ENCODE data around the gene LPCAT1.

Gene LPCAT1

GRCh38 chr5:1493413-1493812 lies 30.3 kb downstream of the LPCAT1 start:
- FAIRE-seq, result no peak

GRCh38 chr5:1492757-1493156 lies 31.0 kb downstream of the LPCAT1 start:
- no peak for FAIRE-seq

DNA sequence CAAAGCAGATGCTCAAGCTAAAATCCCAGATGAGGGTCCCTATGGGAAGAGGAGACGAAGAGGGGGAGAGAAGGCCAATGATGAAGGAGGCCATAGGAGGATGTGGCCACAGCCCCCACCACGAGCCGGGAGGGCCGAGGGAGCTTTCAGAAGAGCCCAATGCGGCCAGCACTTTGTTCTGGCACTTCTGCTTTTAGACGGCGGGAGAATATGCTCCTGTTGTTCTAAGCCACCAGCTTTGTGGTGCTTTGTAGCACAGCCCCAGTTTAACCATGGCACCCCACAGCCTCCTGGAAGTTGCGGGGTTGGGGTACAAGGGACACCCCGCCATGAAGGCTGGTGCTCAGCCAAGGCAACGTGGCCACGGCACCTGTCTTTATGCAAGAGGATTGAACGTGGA lies 33.4 kb downstream of the LPCAT1 start:
- no peak for FAIRE-seq

DNA sequence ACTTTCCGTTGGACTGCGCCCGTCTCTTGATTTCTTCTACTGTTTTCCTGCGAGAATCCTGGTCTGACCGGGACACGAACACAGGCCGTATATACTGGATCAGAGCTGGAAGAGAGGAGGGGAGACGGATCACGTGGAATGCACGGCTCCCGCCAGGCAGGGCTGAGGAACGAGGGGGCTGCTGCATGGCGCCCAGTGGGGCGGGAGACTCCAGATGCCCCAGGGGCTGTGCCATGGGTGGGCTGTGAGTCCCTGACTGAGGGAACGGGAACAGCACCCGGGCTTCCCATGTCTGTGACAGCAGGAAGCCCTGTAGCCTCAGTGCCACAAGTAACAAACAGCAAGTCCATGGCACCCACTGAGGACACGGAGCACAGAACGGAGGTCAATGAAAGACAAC lies 34.0 kb downstream of the LPCAT1 start:
- no peak for FAIRE-seq

DNA sequence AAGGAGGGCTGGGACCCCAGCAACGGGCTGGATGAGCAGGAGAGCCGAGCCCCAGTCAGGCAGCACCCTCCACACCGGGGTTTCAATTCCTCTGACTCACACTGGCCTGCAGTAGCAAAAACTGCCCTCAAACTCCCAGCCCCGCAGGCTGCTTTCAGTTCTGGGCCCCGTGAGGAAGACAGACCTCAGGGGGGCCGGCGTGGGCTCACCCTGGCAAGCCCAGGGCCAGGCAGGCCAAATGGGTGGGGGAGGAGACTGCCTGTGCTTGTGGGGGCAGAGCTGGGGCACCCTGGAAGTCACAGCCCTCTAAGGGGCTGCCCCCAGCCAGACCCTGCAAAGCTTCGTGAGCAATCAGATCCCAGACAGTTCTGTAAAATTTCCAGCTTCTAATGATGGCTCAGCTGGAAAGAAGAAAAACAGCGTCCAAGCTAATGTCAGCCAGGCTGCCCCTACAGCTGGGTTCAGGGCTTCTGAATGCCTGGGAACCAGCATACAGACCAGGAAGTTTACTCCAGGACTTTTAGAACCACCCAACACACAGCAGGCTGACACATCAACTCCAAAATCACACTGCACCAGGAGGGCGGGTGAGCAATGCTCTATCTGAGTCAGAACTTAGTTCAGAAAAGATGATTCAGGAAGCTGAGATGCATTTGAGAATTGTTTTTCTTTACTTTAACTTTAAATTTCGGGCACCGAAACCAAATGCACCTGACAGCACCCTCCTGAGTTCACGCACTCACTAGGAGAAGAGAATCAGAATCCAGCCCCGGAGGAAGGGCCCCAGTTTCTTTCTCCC lies 34.7 kb downstream of the LPCAT1 start:
- FAIRE-seq, result no peak

- FAIRE-seq, result no peak
Measured at GRCh38 chr5:1487079-1487764, 36.5 kb downstream of the LPCAT1 start.

DNA sequence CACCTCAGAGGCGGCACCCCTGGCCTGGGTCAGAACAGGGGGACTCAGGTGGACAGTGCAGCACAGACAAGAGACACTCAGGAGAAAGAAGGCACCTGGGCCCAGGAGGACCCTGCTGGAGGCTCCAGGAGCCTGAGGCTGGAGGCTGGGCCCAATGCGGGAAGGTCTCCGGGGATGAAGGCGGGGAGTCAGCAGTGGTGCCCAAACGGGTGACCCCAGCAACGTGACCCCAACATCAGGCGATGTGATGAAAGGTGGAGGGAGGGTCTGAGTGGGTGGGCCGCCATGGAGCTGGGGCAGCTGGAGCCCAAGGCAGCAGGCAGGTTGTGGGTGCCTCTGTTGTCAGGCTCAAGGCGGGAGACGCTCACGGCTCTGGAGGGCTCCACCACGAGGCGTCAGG lies 37.5 kb downstream of the LPCAT1 start:
- FAIRE-seq, result no peak

GRCh38 chr5:1485579-1486118 lies 38.1 kb downstream of the LPCAT1 start:
- FAIRE-seq, result no peak

DNA sequence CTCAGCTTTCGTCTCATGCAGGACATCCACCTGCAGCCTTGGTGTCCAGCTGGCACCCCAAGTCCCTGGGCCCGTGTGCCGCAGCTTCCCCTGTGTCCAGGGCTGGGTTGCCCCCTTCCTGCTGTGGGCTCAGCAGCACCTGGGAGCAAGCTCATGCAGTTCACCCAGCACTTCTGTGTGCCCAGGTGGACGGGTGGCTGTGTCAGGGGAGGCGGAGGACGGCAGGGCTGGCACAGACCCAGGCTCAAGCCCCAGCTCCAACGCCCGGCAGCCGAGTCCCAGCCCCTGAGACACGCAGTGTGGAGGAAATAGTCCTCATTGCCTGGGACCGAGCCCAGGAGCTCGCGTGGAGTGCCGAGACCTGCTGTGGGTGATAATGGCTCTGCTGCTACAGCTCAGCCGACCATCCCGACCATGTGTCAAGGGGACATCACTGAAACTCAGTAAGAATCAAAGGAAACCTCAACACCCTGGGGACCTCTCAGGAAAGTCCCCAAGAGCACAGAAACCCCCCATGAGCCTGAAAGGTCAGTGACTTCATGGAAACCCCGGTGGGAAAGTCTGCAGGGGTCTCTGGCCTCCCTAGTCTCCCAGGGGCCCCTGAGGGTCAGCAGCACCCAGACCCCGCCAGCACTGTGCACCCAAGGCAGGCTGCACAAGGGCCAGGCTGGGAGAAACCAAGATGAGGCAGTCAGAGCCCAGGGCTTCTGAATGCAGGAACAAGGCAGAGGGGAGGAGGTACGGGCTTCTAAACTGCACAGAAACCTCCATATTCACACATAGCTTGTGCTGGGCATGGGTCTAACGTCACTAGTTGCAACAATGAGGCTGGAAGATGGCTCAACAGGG lies 38.8 kb downstream of the LPCAT1 start:
- FAIRE-seq, result no peak

DNA sequence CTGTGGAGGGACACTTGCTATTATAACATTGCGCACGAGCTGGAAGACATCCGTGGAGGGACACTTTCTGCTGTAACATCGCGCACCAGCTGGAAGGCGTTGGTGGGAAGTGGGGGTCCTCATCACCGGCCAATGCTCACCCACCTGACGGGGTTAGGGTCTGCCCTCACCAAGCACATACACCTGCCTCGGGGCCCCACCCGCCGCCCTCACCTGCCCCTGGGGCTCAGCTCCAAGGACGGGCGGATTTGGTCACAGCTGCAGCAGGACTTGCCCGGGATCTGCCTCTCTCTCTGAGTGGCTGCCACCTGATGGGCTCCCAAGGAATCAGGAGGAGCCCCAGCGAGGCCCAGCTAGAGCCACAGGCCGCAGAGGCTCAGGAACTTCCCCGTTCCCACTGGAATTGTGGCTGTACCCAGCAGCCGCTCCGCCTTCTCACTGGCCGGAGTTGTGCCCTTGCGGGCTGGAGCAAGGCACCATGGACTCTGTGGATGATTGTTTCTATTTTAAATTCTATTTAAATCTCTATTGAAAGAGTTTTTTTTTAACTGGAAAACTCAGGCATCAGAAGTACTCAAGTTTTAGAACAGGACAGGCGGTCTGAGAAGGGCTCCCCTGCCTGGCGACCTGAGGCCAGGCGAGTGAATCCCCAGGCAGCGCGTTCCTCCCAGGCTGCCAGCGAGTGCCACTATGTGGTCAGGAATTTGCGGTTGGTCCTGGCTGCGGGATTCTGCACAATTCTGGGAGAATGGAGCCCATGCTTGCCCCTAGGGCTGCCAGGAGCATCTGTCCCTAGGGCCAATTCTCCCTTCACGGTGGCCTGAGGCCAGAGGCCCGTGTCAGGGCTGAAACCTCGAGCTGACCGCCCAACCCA lies 39.7 kb downstream of the LPCAT1 start:
- no peak for FAIRE-seq

GRCh38 chr5:1483064-1483463 lies 40.7 kb downstream of the LPCAT1 start:
- FAIRE-seq, result no peak

DNA sequence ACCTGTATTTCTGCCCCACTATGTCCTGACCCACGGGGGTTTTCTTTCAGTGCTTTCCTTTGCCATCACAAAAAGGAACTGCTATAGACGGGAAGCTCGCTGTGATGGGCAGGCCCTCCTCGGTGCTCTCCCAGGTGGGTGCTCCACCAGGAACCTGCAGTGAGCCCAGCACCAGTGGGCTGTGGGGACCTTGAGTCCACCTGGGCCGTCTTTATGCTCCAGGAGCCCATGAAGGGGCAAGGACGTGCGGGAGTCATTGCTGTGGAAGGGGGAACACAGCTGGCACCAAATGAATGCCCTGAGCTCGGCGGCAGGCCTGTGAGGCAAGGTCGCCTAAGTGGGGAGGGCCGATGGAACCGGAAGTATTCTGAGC lies 41.8 kb downstream of the LPCAT1 start:
- no peak for FAIRE-seq

DNA sequence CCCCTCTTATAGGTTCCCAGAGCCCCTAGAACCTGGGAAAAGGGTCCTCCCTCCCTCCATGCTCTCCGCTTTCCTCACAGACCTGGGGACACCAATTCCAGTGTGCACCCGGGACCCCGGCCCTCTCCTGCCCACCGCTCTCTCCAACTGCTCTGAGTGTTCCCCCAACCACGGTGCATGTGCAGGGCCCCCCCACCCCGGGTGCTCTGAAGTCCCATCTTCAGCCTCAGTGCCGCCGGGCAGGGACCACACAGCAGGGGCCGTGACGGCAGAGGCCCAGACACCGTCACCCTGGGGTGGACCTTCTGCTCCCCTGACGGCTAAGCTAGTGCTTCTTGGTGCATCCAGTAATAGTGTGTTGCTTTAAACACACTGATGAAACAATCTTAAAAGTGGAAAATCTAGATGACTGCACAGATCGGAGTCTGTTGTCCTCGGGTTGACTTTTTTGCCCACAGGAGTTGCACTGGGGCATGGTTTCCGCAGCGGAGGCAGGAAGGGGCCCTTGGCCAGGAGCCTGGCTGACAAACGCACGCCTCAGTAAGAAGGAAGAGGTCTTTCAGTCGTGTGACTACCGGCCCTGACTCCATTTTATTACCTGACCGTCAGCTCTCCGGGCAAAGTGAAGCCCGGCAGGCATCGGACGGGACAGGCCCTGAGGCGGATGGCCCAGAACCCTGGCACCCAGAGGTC lies 42.3 kb downstream of the LPCAT1 start:
- FAIRE-seq, result no peak

GRCh38 chr5:1480806-1481205 lies 43.0 kb downstream of the LPCAT1 start:
- no peak for FAIRE-seq

GRCh38 chr5:1480217-1480616 lies 43.5 kb downstream of the LPCAT1 start:
- no peak for FAIRE-seq

DNA sequence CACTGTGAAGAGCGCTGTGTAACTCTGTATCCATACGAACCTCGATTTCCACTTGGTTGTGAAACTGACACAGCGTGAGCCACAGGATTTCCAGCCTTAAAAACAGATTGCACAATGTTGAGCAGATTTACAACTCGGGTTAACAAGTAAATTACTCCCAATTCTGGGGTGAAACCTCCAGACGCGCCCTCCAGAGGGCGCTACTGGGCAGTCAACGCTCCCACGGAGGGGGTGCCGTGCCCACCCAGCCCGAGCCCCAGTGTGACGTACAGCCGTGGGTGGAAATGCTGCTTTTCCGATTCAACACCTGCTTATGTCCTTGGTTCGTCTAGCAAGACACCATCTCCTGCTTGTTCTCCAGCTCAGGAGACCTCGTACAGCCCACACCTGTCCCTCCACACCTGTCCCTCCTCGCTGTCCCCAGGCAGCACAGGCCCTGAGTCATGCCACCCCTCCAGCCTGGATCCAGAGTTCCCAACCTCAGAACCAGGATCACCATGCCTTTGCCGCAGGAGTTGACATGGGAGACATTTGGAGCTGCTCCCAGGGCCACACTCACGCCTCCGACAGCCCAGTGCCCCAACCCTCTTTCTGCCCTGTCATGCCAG lies 44.1 kb downstream of the LPCAT1 start:
- FAIRE-seq, result no peak

- FAIRE-seq, result no peak
Measured at GRCh38 chr5:1479066-1479465, 44.7 kb downstream of the LPCAT1 start.

GRCh38 chr5:1478271-1479035 lies 45.3 kb downstream of the LPCAT1 start:
- FAIRE-seq, result no peak

- FAIRE-seq, result no peak
Measured at GRCh38 chr5:1477341-1477740, 46.4 kb downstream of the LPCAT1 start.

DNA sequence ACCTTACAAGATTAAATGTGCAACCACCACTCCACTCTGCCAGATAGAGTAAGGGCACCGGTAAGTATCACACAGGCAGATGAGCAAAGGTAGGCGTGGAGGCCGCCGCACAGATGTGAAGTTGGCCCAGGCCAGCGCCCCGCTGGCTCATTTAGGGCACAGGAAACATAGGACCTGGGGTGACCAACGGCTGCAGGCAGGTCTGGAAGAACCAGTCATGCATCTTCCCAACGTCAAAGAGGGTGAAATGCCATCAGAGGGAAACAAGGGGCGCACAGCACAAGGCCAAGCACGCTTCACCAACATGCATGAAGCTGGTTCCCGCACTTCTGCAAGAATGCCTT lies 46.8 kb downstream of the LPCAT1 start:
- no peak for FAIRE-seq
